ENCODE results near the gene OTOGL. TPM values are rescaled to one million over a fixed set of nuclear protein-coding genes. Genes with fewer than 3 reads are reported as not detected.

OTOGL gene
- total RNA-seq, 2 experiments from 2014 or later, result not detected

- intact Hi-C loops (cut with micrococcal nuclease; ENCODE audit: unreplicated experiment), result no loop called here
- TF ChIP-seq EZH2phosphoT487 (IDR thresholded peaks at IDR 0.05; ENCODE audit: borderline replicate concordance, low read depth, low read length) (no peak), CTCF (conservative IDR thresholded peaks at IDR 0.05; ENCODE audit: low read length) (no peak)
- Histone ChIP-seq H3K4me1 (ENCODE audit: insufficient read depth, low read length, poor library complexity, severe bottlenecking) (no peaks in the 10 kb centered on the region), H3K79me2 (ENCODE audit: insufficient read depth, low read depth, low read length) (no peaks in the 10 kb centered on the region), H3K9me2 (ENCODE audit: insufficient read depth, low read length) (no peaks in the 10 kb centered on the region), H2AFZ (ENCODE audit: low read length) (no peak overlapping the region), H3K4me3 (ENCODE audit: low read depth, low read length, poor library complexity, severe bottlenecking) (no peak overlapping the region), H3K36me3 (ENCODE audit: insufficient read depth, low read length) (no peaks in the 10 kb centered on the region), H3K9me3 (ENCODE audit: low read length) (no peaks in the 10 kb centered on the region), H3K27ac (ENCODE audit: low read depth, low read length, poor library complexity, severe bottlenecking) (no peak overlapping the region), H4K20me1 (ENCODE audit: insufficient read depth, low read length) (no peaks in the 10 kb centered on the region), H3K4me2 (ENCODE audit: low read length) (no peak overlapping the region)
- CTCF ChIA-PET (ENCODE audit: unreplicated experiment), result no interaction called here
- DNase-seq (ENCODE audit: low spot score), result no peak
- no TSS peak for BruUV-seq (replicated peaks)
- POLR2A ChIA-PET, result no interaction called here
Observed at GRCh38 chr12:80162177-80162576, 62.8 kb downstream of the OTOGL start.

- no peak for DNase-seq (ENCODE audit: low spot score)
- Histone ChIP-seq H3K79me2 (ENCODE audit: insufficient read depth, low read depth, low read length) (no peaks in the 10 kb centered on the region), H2AFZ (ENCODE audit: low read length) (no peak overlapping the region), H4K20me1 (ENCODE audit: insufficient read depth, low read length) (no peaks in the 10 kb centered on the region), H3K4me1 (ENCODE audit: insufficient read depth, low read length, poor library complexity, severe bottlenecking) (no peaks in the 10 kb centered on the region), H3K27ac (ENCODE audit: low read depth, low read length, poor library complexity, severe bottlenecking) (no peak overlapping the region), H3K9me3 (ENCODE audit: low read length) (no peaks in the 10 kb centered on the region), H3K4me3 (ENCODE audit: low read depth, low read length, poor library complexity, severe bottlenecking) (no peak overlapping the region), H3K36me3 (ENCODE audit: insufficient read depth, low read length) (no peaks in the 10 kb centered on the region), H3K9me2 (ENCODE audit: insufficient read depth, low read length) (no peaks in the 10 kb centered on the region), H3K4me2 (ENCODE audit: low read length) (no peak overlapping the region)
- intact Hi-C loops (cut with micrococcal nuclease; ENCODE audit: unreplicated experiment), result no loop called here
- BruUV-seq (replicated peaks), result no TSS peak
- CTCF ChIA-PET (ENCODE audit: unreplicated experiment), result no interaction called here
- TF ChIP-seq CTCF (conservative IDR thresholded peaks at IDR 0.05; ENCODE audit: low read length) (no peak), EZH2phosphoT487 (IDR thresholded peaks at IDR 0.05; ENCODE audit: borderline replicate concordance, low read depth, low read length) (no peak)
- POLR2A ChIA-PET, result no interaction called here
Observed at GRCh38 chr12:80165746-80166145, 66.4 kb downstream of the OTOGL start.

GRCh38 chr12:80166751-80167150 is 67.4 kb downstream of the OTOGL start:
- Histone ChIP-seq H3K9me3 (ENCODE audit: low read length) (no peaks in the 10 kb centered on the region), H3K4me2 (ENCODE audit: low read length) (no peak overlapping the region), H4K20me1 (ENCODE audit: insufficient read depth, low read length) (no peaks in the 10 kb centered on the region), H3K79me2 (ENCODE audit: insufficient read depth, low read depth, low read length) (no peaks in the 10 kb centered on the region), H3K9me2 (ENCODE audit: insufficient read depth, low read length) (no peaks in the 10 kb centered on the region), H3K4me1 (ENCODE audit: insufficient read depth, low read length, poor library complexity, severe bottlenecking) (no peaks in the 10 kb centered on the region), H3K4me3 (ENCODE audit: low read depth, low read length, poor library complexity, severe bottlenecking) (no peak overlapping the region), H3K27ac (ENCODE audit: low read depth, low read length, poor library complexity, severe bottlenecking) (no peak overlapping the region), H3K36me3 (ENCODE audit: insufficient read depth, low read length) (no peaks in the 10 kb centered on the region), H2AFZ (ENCODE audit: low read length) (no peak overlapping the region)
- intact Hi-C loops (cut with micrococcal nuclease; ENCODE audit: unreplicated experiment), result no loop called here
- CTCF ChIA-PET (ENCODE audit: unreplicated experiment), result no interaction called here
- POLR2A ChIA-PET, result no interaction called here
- BruUV-seq (replicated peaks), result no TSS peak
- no peak for DNase-seq (ENCODE audit: low spot score)
- TF ChIP-seq EZH2phosphoT487 (IDR thresholded peaks at IDR 0.05; ENCODE audit: borderline replicate concordance, low read depth, low read length) (no peak), CTCF (conservative IDR thresholded peaks at IDR 0.05; ENCODE audit: low read length) (no peak)
